IPS-11a (cell line): Measurements from ENCODE around the gene TBX10.

Experiments used
- H3K4me3 ChIP-seq: one replicate; pipeline ENCODE4 v1.5.1; 2013; ENCODE audit warnings: low read depth, low read length, control low read depth

The TBX10 gene

GRCh38 chr11:67581469-67581868 is 58.1 kb downstream of the TBX10 start:
- H3K4me3 ChIP-seq = no peak overlapping the region
